Neural progenitor cell (in vitro differentiated cells): ENCODE data around the gene PUM2. TPM values are rescaled to one million over a fixed set of nuclear protein-coding genes. Genes with fewer than 3 reads are reported as not detected.

Experiments used
- DNase-seq: peaks from one replicate; pipeline ENCODE4 v3.0.0-alpha.2; 2016; ENCODE audit warnings: low spot score
- H2AFZ ChIP-seq: fragments of 200-600 bp; sonication (generic); replicated peaks from 2 replicates; pipeline ENCODE4 v1.6.1; 2016; ENCODE audit warnings: antibody characterized with exemption
- H3F3A ChIP-seq: fragments of 200-600 bp; sonication (generic); 2 replicates; pipeline ENCODE4 v1.6.1; 2016; ENCODE audit warnings: antibody characterized with exemption, low read depth
- H3K27ac ChIP-seq: fragments of 200-600 bp; sonication (generic); 2 replicates; pipeline ENCODE4 v1.5.1; 2016; ENCODE audit warnings: mild to moderate bottlenecking
- H3K27me3 ChIP-seq: fragments of 200-600 bp; sonication (generic); 2 replicates; pipeline ENCODE4 v1.6.1; 2016; ENCODE audit warnings: mild to moderate bottlenecking, moderate library complexity
- H3K36me3 ChIP-seq: fragments of 200-600 bp; sonication (generic); 2 replicates; pipeline ENCODE4 v1.5.1; 2016
- H3K4me1 ChIP-seq: fragments of 200-600 bp; sonication (generic); 2 replicates; pipeline ENCODE4 v1.6.1; 2016; ENCODE audit warnings: mixed run types
- H3K4me2 ChIP-seq: fragments of 200-600 bp; sonication (generic); 2 replicates; pipeline ENCODE4 v1.6.1; 2016
- H3K4me3 ChIP-seq: fragments of 200-600 bp; sonication (generic); 2 replicates; pipeline ENCODE4 v1.5.1; 2016
- H3K79me2 ChIP-seq: fragments of 200-600 bp; sonication (generic); 2 replicates; pipeline ENCODE4 v1.6.1; 2016; ENCODE audit warnings: low read depth
- H3K9ac ChIP-seq: fragments of 200-600 bp; sonication (generic); 2 replicates; pipeline ENCODE4 v1.6.1; 2016
- H3K9me3 ChIP-seq: fragments of 200-600 bp; sonication (generic); 2 replicates; pipeline ENCODE4 v1.5.1; 2016; ENCODE audit warnings: low read depth
- H4K20me1 ChIP-seq: fragments of 200-600 bp; sonication (generic); 2 replicates; pipeline ENCODE4 v1.6.1; 2016; ENCODE audit warnings: low read depth
- H3K27ac Mint-ChIP-seq: 3 replicates; pipeline ENCODE4 v1.8.0; 2021; ENCODE audit warnings: mixed read lengths
- H3K27me3 Mint-ChIP-seq: 2 replicates; pipeline ENCODE4 v1.8.0; 2022; ENCODE audit warnings: low read depth, mild to moderate bottlenecking, inconsistent platforms, moderate library complexity, mixed read lengths; ENCODE audit not compliant: insufficient read depth
- H3K36me3 Mint-ChIP-seq: 3 replicates; pipeline ENCODE4 v1.8.0; 2021; ENCODE audit warnings: mixed read lengths
- H3K4me1 Mint-ChIP-seq: 3 replicates; pipeline ENCODE4 v1.8.0; 2021; ENCODE audit warnings: mixed read lengths
- H3K4me3 Mint-ChIP-seq: 3 replicates; pipeline ENCODE4 v1.8.0; 2021; ENCODE audit warnings: mild to moderate bottlenecking, moderate library complexity, mixed read lengths
- H3K9me3 Mint-ChIP-seq: 3 replicates; pipeline ENCODE4 v1.8.0; 2020; ENCODE audit warnings: mixed read lengths
- CTCF ChIP-seq: fragments of 200-600 bp; sonication (generic); IDR thresholded peaks from 2 replicates; pipeline ENCODE4 v1.5.1; 2017; ENCODE audit warnings: antibody characterized with exemption, mild to moderate bottlenecking
- EZH2 ChIP-seq: fragments of 200-600 bp; sonication (generic); IDR thresholded peaks from 2 replicates; pipeline ENCODE4 v1.6.1; 2017; ENCODE audit warnings: antibody characterized with exemption, mild to moderate bottlenecking, moderate library complexity
- EZH2phosphoT487 ChIP-seq: fragments of 200-600 bp; sonication (generic); IDR thresholded peaks from 2 replicates; pipeline ENCODE4 v1.6.1; 2017; ENCODE audit warnings: antibody characterized with exemption
- total RNA-seq: library from RNA; depleted of rRNA; stranded (reverse); fragments of >200 nt; gene quantifications from 2 replicates; pipeline ENCODE4 v1.2.3, GENCODE V29; 2015; ENCODE audit warnings: low replicate concordance

The PUM2 gene
- total RNA-seq, 1 donor from 2014 or later = 88.4 TPM

- peaks cover 55% of the 10 kb centered on the region for H4K20me1 ChIP-seq
- H3K4me3 ChIP-seq = no peak overlapping the region
- no peak overlapping the region for H3K9ac ChIP-seq
- TF ChIP-seq EZH2phosphoT487 (no peak), EZH2 (no peak), CTCF (no peak)
- H3K27me3 Mint-ChIP-seq = peaks cover 4% of the 10 kb centered on the region
- H3K27me3 ChIP-seq = no peaks in the 10 kb centered on the region
- H3K4me1 ChIP-seq = no peaks in the 10 kb centered on the region
- no peak overlapping the region for H2AFZ ChIP-seq
- no peak overlapping the region for H3K27ac ChIP-seq
- H3K9me3 ChIP-seq = no peaks in the 10 kb centered on the region
- no peak for DNase-seq
- peaks cover 96% of the 10 kb centered on the region for H3K79me2 ChIP-seq
- no peaks in the 10 kb centered on the region for H3K9me3 Mint-ChIP-seq
- H3K4me2 ChIP-seq = no peak overlapping the region
- H3F3A ChIP-seq = peaks cover 11% of the 10 kb centered on the region
- peaks cover 14% of the 10 kb centered on the region for H3K36me3 ChIP-seq
- peaks cover 36% of the 10 kb centered on the region for H3K36me3 Mint-ChIP-seq
- H3K4me1 Mint-ChIP-seq = peaks cover 11% of the 10 kb centered on the region
- H3K4me3 Mint-ChIP-seq = no peak overlapping the region
- H3K27ac Mint-ChIP-seq = no peak overlapping the region
Measured at GRCh38 chr2:20302019-20302418, 48.6 kb downstream of the PUM2 start.

GRCh38 chr2:20300656-20301055, 50.0 kb downstream of the PUM2 start:
- Mint-ChIP-seq H3K27me3 (peaks cover 3% of the 10 kb centered on the region), H3K4me3 (no peak overlapping the region)

DNA sequence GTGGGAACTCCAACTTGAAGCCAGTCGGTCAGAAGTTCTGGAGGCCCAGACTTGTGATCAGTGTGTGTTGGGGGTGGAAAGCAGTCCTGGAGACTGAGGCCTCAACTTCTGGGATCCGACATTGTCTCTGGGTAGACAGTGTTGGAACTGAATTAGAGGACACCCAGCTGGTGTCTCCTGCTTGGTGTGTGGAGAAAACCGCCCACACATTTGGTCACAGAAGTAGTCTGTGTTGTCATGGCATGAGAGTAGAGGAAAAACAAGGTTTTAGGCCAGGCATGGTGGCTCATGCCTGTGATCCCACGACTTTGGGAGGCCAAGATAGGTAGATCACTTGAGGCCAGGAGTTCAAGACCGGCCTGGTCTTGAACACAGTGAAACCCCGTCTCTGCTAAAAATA, 51.5 kb downstream of the PUM2 start:
- Histone ChIP-seq H3K27me3 (no peaks in the 10 kb centered on the region), H3K9me3 (no peaks in the 10 kb centered on the region), H3K4me2 (no peak overlapping the region), H3K27ac (no peak overlapping the region), H3K9ac (no peak overlapping the region), H2AFZ (no peak overlapping the region), H3K4me3 (no peak overlapping the region), H3K79me2 (peaks cover 94% of the 10 kb centered on the region), H4K20me1 (peaks cover 44% of the 10 kb centered on the region), H3F3A (peaks cover 32% of the 10 kb centered on the region), H3K4me1 (no peaks in the 10 kb centered on the region), H3K36me3 (peaks cover 28% of the 10 kb centered on the region)
- Mint-ChIP-seq H3K36me3 (peaks cover 37% of the 10 kb centered on the region), H3K27me3 (no peaks in the 10 kb centered on the region), H3K4me3 (no peak overlapping the region), H3K9me3 (no peaks in the 10 kb centered on the region), H3K27ac (no peak overlapping the region), H3K4me1 (peaks cover 11% of the 10 kb centered on the region)
- no peak for DNase-seq
- TF ChIP-seq CTCF = no peak
- no peak for TF ChIP-seq EZH2
- TF ChIP-seq EZH2phosphoT487 = no peak

More at GRCh38 chr2:20300656-20301055, 50.0 kb downstream of the PUM2 start:
- Histone ChIP-seq H3K4me1 (no peaks in the 10 kb centered on the region), H3K36me3 (peaks cover 16% of the 10 kb centered on the region), H3K9ac (no peak overlapping the region), H3K27me3 (no peaks in the 10 kb centered on the region), H3K4me3 (no peak overlapping the region), H4K20me1 (peaks cover 55% of the 10 kb centered on the region), H3K27ac (no peak overlapping the region), H3F3A (peaks cover 17% of the 10 kb centered on the region), H3K79me2 (peaks cover 92% of the 10 kb centered on the region), H3K4me2 (no peak overlapping the region), H3K9me3 (no peaks in the 10 kb centered on the region), H2AFZ (no peak overlapping the region)
- H3K4me1 Mint-ChIP-seq = peaks cover 11% of the 10 kb centered on the region
- TF ChIP-seq EZH2 = no peak
- no peak for TF ChIP-seq EZH2phosphoT487
- no peak for TF ChIP-seq CTCF
- no peaks in the 10 kb centered on the region for H3K9me3 Mint-ChIP-seq
- H3K27ac Mint-ChIP-seq = peak overlapping the region; percentile 70
- H3K36me3 Mint-ChIP-seq = peaks cover 37% of the 10 kb centered on the region
- DNase-seq = no peak
